HG02678 (cell line): Measurements from ENCODE around the gene ZNF496.
"Not testable (repeated sequence)": the region's sequence is repeated elsewhere in the genome, so short reads cannot be mapped to it uniquely, and the experiment has no call there.

ENCODE experiments used
- ATAC-seq: cut with Tn5 transposase; IDR thresholded peaks from one replicate; pipeline ENCODE4 v1.9.1; 2021; ENCODE audit warnings: mild to moderate bottlenecking, moderate library complexity; ENCODE audit not compliant: unreplicated experiment

The ZNF496 gene

DNA sequence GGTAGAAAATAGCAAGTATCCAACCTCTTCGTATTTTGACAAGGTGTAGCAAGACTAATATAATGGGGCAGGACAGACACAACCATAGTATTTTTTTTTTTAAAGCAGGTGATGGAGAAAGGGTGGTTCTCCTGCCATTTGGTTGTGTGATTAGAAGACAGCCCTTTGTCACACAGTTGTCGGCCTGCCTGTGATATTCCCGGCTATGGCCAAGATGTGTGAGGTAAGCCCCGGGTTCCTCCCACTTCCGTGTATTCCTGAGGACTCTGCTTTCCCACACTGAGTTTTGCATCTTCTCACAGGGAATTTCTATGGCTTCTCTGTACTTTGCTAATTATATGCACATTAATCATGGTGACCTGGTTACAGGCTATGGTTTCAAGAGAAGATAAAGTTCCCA lies 35.9 kb downstream of the ZNF496 start:
- ATAC-seq = no peak

DNA sequence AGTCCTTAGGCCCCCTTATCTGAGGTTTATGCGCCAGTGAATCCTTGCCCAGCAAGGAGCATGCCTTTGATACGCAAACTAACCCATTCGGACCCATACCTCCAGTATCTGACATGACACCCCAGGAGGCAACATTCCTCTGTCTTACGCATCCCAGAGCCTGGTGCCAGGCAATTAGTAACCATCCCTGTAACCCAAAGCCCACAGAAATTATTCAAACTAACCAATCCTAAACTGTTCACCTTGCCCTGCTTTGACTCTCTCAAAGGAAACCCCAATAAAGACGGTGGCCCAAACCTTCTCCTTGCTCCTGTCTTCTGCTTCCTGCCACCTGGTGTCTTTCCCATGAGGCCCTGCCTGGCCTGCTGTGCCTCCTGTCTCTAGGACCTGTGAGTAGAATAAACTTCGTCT lies 36.4 kb downstream of the ZNF496 start:
- no peak for ATAC-seq

DNA sequence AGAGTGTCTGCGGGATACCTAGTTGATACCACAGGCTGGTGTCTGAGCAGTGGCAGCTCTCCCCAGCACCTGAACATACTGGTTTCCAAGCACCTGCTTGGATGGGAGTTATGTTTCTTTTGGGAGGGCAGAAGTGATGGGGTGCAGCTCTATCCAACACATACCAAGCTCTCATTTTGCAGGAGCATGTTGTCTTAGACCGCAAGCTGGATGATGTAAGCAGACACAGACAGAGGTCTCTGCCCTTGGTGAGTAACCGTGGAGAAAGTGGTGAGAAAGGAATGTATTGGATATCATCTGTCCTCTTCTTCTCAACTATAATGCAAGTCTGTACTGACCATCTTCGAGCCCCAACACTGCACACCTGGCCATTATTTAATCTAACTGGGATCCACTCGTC lies 37.4 kb downstream of the ZNF496 start:
- no peak for ATAC-seq

DNA sequence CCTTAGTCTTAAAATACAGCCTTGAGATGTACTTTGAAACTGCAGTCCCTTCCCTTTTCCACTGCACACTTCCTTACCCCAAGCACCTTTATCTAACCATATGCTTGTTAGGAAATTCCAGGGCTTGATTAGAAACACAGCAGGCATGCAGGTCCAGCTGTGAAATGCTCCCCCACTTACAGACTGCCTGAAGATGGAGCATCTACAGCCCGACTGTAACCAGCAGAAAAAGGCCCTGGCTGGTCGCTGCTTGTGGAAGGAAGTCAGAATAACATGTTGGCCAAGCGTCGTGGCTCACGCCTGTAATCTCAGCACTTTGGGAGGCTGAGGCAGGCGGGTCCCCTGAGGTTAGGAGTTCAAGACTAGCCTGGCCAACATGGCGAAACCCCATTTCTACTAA lies 38.6 kb downstream of the ZNF496 start:
- no peak for ATAC-seq

DNA sequence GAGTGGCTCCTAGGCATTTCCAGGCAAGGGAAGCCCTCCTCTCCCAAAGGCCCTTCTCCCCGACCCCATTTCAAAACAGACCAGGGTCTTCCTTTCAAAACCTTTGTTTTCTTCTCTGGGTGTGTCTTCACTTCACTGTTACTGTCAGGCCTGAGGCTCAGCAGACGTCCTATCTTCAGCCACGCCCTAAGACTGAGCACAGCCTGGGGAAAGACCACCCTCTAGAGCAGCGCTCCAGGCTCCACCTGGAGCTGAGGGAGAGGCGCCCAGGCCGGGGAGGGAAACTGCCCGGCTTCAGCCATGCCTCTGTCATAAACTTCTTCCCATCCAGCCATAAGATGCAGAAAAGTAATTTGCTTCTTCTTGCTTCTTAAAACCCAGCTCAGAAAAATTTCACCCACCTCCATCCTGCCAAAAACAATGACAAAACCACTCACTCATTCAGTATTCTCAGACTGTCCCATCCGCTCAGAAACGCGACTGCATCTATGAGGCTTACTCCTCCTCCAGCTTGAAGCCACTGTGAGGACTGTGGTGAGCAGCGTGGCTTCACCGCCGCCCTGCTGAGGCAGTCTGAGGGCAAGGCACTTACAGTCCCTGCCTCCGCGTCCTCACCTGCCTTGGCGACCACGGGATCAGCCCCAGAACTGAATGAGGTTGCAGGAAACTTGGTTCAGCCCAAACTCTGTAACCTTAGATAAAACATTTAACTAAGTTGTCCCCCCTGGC lies 39.7 kb downstream of the ZNF496 start:
- ATAC-seq = no peak

DNA sequence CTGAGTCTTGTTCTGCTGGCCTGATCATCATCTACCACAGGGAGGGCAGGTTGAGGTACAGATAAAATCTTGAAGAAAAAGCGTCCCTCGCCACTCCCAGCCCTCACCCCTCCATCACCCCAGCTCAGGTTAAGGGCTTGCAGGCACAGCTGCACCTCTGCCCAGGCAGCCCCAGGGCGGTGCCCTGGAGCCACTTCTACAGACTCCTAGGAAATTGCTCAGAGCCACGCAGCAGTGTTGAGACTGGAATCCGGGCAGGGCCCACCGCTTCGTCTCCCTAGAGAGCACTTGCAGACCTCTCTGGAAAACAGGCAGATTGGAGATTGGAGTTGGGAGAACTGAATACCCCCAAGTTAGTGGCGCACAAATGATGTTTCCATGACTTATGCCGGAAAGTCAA lies 40.5 kb downstream of the ZNF496 start:
- no peak for ATAC-seq

DNA sequence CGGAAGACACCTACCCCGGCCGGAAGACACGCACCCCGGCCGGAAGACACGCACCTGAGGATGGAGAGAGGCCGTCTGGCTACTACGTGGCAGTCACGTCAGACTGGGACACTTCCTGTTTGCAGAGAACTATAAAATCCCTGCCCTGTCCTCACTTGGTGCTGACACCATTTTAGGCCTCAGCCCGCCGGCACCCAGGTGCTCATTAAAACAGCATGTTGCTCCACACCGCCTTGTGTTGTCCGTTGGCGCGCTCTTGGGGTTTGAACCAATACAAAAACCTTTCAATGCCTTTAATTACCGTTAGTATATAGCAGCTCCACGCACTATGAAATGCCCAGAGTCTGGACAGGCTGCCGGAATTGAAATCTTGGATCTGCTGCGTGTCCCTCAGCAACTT lies 41.1 kb downstream of the ZNF496 start:
- ATAC-seq = no peak

DNA sequence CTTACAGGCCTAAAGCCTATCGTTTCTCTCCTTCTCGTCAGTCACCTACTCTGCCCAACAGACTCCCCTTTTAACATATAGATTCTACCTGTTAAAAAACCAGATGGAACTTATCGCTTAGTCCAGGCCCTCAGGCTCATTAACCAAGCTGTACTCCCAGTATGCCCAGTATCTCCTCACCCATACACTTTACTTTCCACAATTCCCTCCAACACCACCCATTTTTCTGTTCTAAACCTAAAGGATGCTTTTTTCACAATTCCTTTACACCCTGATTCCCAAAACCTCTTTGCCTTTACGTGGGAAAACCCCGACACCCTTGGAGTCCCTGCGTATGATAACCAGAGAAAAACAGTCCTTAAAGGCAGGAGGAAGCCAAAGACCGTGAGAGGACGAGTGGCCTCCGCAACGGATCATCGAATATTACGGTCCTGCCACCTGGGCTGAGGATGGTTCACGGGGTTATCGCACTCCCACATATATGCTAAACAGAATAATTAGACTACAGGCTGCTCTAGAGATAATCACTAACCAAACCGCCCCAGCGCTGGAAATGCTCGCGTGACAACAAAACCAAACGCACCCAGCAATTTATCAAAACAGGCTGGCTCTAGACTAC lies 42.3 kb downstream of the ZNF496 start:
- ATAC-seq = not testable (repeated sequence)

DNA sequence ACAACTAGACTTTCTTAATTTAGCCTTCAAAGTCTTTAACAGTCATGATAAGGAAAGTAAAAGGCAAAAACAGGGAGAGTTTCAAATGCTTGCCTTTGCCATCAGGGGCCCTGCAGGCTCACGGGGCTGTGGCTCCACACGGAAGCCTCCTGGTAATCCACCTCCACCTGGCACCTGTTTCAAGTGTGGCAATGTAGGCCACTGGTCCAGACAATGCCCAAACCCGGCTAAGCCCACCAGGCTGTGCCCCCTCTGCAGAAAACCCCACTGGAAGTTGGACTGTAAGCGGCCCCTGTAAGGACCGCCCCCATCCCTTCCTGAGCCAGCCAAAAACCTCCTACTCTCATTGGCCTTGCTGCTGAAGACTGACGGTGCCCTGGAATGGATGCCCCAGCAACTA lies 43.3 kb downstream of the ZNF496 start:
- ATAC-seq = no peak

DNA sequence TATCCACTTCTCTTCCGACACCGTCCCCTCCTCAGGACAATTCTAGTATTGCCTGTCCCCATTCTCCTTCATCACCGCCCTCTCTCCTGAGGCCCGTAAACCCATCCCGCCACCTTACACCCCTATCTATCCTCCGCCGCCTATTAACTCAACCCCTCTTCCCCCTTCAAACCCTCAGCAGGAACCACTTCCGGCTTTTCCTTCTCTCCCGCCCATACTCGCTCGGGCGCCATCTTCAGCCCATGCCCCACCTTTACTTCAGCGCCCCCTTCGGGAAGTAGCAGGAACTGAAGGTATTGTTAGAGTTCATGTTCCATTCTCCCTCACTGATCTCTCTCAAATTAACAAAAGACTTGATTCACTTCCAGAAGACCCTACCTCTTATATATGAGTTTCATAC lies 44.2 kb downstream of the ZNF496 start:
- ATAC-seq = no peak

DNA sequence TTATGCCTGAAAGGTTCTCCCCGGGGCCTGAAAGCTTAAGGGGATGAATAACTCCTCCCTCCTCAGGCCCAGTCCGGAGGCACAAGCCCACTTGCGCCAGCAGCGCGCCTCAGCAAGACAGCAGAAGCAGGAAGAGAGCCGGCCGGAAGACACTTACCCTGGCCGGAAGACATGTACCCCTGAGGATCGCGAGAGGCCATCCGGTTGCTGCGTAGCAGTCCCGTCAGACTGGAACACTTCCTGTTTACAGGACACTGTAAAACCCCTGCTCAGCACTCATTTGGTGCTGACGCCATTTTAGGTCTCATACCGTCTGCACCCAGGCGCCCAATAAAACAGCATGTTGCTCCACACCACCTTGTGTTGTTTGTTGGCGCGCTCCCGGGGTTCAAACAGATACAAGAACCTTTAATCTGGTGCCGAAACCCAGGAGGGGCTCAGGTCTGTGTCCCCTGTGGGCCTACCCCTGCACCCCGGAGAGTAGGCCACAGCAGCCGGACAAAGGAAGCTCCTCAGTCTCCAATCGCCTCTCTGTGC lies 45.5 kb downstream of the ZNF496 start:
- ATAC-seq = no peak

DNA sequence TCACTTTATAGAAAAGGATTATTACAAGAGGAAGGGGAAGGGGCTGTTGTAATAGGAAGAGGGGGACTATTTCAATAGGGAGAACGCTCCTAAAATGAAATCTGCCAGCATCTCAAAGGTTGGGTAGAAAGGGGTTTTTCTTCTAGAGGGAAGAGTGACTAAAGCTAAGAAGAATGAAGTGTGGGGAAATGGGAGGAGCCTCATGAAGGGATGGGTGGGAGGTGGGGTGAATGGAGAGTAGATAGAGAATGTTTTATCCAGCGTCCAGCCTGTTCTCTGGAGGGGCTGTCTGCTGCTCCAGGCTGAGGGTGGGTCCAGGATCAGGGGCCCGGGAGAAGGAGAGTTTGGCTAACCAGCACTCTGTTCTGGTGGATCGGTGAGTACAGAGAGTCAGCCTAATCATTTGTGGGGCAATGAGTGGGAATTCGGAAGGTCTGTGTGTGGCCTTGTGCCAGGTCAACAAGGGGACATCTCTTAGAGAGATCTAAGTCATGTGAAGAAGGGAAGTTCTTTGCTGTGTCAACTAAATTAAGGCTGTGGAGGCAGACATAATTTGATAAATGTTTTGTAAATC lies 50.6 kb downstream of the ZNF496 start:
- ATAC-seq = no peak

DNA sequence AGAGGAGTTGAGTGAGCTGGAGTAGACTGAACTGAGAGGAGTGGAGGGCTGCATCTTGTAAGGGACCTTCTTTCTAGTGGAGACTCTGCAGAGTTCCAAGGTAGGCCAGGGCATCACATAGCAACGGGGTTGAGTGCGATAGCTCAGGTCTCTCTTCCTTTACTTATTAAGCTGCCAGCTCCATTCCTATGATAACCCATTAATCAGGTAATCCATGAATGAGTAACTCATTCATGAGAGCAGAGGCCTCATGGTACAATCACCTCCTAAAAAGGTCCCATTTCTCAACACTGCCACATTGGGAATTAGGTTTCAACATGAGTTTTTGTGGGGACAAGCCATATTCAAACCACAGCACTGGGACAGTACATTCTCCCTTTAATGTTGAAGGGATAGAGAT lies 54.5 kb downstream of the ZNF496 start:
- no peak for ATAC-seq

DNA sequence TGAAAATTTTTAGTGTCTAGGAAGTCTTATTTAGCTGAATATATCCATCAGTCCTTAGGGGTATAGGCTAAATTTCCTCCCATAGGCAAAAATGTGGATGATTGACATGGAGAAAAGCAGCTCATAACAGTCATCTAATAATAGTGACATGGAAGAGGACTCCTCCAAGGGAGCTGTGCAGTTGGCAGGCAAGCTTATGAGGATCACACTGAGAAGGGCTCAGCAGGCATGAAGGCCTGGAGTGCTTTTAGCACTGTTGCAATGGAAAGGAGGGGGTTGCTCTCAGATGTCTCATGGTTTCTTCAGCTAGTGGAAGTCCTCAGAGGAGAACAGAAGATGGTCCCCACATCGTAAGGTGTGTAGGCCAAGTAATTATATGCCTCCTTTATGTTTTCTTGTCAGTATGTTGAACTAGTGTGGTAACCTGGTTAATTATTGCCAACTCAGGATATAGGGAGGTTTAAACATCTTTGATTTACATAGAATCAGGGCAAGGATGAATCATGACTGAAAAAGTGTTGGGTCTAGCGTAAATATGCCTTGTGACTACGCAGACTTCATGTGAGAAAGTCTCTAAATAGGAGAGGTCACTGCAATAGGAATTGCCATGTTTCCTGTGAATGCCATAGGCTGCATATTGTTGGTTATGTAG lies 56.9 kb downstream of the ZNF496 start:
- ATAC-seq = no peak

DNA sequence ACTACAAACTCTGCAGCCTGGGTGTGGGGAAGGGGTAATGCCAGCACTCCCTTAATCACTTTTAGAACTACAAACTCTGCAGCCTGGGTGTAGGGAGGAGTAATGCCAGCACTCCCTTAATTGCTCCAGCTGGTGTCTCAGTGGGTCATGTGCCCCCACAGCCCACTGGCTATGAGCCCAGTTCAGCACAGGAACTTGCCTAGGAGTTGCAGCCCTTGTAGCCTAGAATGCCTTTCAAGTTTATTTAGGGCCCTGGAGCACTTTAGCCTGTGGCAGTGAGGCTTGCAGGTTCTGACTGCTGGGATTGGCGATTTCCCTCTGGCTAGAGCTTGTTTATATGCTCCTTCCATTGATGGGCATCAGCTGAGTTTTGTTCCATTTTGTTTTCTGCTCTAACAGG lies 58.7 kb downstream of the ZNF496 start:
- ATAC-seq = no peak

DNA sequence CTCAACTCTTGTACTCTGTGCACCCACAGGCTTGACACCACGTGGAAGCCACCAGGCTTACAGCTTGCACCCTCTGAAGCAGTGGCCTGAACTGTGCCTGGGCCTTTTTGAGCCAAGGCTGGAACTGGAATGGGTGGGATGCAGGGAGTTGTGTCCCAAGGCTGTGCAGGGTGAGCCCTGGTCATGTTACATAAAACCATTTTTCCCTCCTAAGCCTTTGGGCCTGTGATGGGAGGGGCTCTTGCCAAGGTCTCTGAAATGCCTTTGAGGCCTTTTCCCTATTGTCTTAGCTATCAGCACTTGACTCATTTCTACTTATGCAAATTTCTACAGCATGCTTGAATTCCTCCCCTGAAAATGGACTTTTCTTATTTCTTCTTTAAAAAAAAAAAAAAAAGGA lies 61.7 kb downstream of the ZNF496 start:
- no peak for ATAC-seq

DNA sequence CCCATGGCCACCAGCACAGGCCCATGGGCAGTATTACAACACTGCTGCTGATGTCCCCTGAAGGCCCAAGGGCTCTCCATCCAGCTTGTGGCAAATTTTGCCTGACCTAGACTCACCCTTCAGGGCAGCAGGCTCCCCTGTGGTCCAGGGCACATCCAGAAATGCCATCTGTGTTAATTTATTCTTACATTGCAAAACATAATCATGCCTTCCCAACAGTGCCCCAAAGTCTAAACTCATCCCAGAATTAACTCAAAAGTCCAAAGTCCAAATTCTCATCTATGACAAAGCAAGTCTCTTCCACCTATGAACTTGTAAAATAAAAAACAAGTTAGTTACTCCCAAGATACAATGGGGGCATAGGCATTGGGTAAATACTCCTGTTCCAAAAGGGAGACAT lies 62.5 kb downstream of the ZNF496 start:
- no peak for ATAC-seq

DNA sequence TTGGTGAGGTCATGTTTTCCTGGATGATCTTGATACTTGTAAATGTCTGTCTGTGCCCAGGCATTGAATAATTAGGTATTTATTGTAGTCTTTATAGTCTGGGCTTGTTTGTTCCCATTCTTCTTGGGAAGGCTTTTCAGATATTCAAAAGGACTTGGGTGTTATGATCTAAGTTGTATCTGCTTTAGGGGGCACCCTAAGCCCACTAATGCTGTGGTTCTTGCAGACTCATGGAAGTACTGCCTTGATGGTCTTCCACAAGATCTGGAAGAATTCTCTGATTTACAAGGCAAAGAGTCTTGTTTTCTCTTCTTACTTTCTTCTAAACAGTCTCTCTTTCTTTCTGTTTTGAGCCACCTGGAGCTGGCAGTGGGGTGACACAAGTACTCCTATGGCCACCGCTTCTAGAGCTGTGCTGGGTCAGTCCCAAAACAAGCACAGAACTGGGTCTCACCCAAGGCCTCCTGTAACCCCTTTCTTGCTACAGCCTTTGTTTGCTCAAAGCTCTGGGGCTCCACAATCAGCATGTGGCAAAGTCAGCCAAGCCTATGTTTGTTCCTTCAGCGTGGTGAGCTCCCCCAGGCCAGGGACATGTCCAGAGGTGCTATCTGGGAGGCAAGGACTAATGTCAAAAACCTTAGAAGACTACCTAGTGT lies 63.1 kb downstream of the ZNF496 start:
- ATAC-seq = no peak

DNA sequence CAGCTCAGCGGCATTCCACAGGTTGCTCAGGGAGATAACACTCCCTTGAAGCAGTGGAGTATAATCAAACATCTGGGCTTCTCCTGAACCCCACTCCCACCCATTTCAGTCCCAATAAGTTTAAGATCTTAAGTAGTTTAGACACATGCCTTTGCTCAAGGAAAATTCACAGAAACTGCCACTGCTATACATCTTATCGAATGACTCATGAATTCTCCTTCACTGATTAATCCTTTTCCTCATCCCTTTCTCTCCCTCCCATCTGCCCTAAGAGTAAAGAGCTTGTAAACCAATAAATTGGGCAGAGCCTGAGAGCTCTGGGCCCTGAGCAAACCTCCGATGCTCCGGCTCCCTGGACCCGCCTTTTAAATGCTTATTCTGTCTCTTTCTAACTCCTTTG lies 65.6 kb downstream of the ZNF496 start:
- ATAC-seq = no peak

DNA sequence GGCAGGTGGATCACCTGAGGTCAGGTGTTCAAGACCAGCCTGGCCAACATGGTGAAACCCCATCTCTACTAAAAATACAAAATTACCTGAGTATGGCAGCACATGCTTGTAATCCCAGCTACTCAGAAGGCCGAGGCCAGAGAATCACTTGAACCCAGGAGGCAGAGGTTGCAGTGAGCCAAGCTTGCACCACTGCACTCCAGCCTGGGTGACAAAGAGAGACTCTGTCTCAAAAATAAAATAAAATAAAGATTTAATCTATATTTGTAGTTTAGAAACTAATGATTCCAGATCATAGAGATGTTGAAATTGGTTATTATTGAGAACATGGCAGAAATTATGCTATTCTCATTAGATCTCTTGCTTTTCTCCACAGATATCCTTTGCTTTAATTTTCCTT lies 75.9 kb downstream of the ZNF496 start, which contains the start of gene VN1R5:
TSS of gene VN1R5 (plus strand) at position 301 of the 400 bp plus-strand sequence.
- not testable (repeated sequence) for ATAC-seq

DNA sequence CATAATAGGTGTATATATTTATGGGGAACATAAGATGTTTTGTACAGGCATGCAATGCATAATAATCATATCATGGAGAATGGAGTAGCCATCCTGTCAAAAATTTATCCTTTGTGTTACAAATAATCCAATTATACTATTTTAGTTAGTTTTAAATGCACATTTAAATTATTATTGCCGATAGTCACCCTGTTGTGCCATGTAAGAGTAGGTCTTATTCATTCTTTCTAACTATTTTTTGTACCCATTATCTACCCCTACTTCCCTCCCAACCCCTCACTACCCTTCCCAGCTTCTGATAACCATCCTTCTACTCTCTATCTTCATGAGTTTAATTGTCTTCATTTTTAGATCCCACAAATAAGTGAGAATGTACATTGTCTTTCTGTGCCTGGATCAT lies 84.1 kb downstream of the ZNF496 start:
- no peak for ATAC-seq
